ENCODE data around the gene HOMER3. TPM values are rescaled to one million over a fixed set of nuclear protein-coding genes. Genes with fewer than 3 reads are reported as not detected.

HOMER3 gene
- total and polyA plus RNA-seq, 2 of the 13 experiments (the other 11 are each of a cell fraction or from before 2014, with no cell fraction given): 21.3 to 27.3 TPM

DNA sequence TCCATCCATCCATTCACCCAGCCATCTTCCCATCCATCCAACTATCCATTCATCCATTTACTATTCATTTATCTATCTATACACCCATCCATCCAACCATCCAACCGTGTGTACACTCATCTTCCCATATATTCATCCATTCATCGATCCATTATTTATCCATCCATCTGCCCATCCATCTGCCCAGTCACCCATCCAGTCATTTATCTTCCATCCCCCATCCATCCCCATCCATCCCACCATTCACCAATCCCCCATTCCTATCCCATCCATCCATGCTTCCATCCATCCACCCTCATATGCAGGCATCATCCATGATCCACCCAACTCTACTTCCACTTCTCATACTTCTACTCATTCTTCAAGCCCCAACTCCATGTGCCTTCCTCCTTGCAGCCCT, 14.0 kb upstream of the HOMER3 start:
- Histone ChIP-seq H3K4me1 (ENCODE audit: insufficient read depth, low read length) (peaks cover 42% of the 10 kb centered on the region), H3K36me3 (replicated peaks in 1 of 2; ENCODE audit: control insufficient read depth in 1 of 2, insufficient read depth in 2 of 2, low read length in 2 of 2) (no peaks in the 10 kb centered on the region), H2AFZ (ENCODE audit: low read length) (no peak overlapping the region), H3K27me3 (ENCODE audit: control insufficient read depth in 1 of 2, insufficient read depth in 2 of 2, low read length in 2 of 2) (no peaks in the 10 kb centered on the region; a peak in 1 of 5 replicates), H3K4me2 (ENCODE audit: low read depth, low read length) (no peak overlapping the region), H3K9ac (ENCODE audit: insufficient read depth, low read depth, low read length) (no peak overlapping the region), H4K20me1 (ENCODE audit: insufficient read depth, low read length) (no peaks in the 10 kb centered on the region), H3K9me3 (ENCODE audit: low read length) (no peaks in the 10 kb centered on the region), H3K79me2 (ENCODE audit: insufficient read depth, low read length) (no peaks in the 10 kb centered on the region), H3K27ac (ENCODE audit: extremely low read length, insufficient read depth, low read length) (no peak overlapping the region), H3K4me3 (replicated peaks in 1 of 3; ENCODE audit: insufficient read depth in 1 of 3, low read depth in 2 of 3, low read length in 3 of 3) (no peak overlapping the region)
- BruUV-seq (replicated peaks): no TSS peak
- ChIA-PET CTCF (ENCODE audit: low intra/inter-chr PET ratio, low total read pairs) (no interaction called here), POLR2A (no interaction called here)
- no peak for FAIRE-seq
- TF ChIP-seq ZNF230 (CRISPR knock-in tag; IDR thresholded peaks at IDR 0.05) (no peak), ZNF20 (CRISPR knock-in tag; IDR thresholded peaks at IDR 0.05) (no peak), ZSCAN9 (CRISPR knock-in tag; IDR thresholded peaks at IDR 0.05; ENCODE audit: borderline replicate concordance) (no peak), PCBP1 (IDR thresholded peaks at IDR 0.05; ENCODE audit: borderline replicate concordance, low read depth, low read length) (no peak), SAFB2 (CRISPR knock-in tag; IDR thresholded peaks at IDR 0.05; ENCODE audit: borderline replicate concordance, low read depth) (no peak), CEBPG (CRISPR knock-in tag; IDR thresholded peaks at IDR 0.05) (no peak), ZNF121 (CRISPR knock-in tag; IDR thresholded peaks at IDR 0.05) (no peak), ERF (CRISPR knock-in tag; IDR thresholded peaks at IDR 0.05) (no peak), TMF1 (CRISPR knock-in tag; IDR thresholded peaks at IDR 0.05; ENCODE audit: low read depth) (no peak)
- TF ChIP-seq, protein P1, sequence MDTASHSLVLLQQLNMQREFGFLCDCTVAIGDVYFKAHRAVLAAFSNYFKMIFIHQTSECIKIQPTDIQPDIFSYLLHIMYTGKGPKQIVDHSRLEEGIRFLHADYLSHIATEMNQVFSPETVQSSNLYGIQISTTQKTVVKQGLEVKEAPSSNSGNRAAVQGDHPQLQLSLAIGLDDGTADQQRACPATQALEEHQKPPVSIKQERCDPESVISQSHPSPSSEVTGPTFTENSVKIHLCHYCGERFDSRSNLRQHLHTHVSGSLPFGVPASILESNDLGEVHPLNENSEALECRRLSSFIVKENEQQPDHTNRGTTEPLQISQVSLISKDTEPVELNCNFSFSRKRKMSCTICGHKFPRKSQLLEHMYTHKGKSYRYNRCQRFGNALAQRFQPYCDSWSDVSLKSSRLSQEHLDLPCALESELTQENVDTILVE (CRISPR knock-in tag; IDR thresholded peaks at IDR 0.05): no peak
- ATAC-seq: no peak
- no peak for DNase-seq (ENCODE audit: low spot score)
- in situ Hi-C loops (cut with HindIII; ENCODE audit: extremely low pct_ligation_motif_present, low pct_unique_long_range_greater_than_20kb): no loop called here
- WGBS (ENCODE audit: low lambda C conversion rate): 42% methylated on average over 2 of the region's 2 CpGs
- intact Hi-C loops (cut with micrococcal nuclease; ENCODE audit: unreplicated experiment): no loop called here

GRCh38 chr19:18954094-18954493, 13.1 kb upstream of the HOMER3 start:
- FAIRE-seq: no peak
- no TSS peak for BruUV-seq (replicated peaks)
- WGBS (ENCODE audit: low lambda C conversion rate): 28% methylated on average over 3 of the region's 3 CpGs
- no peak overlapping the region for H2AFZ ChIP-seq (ENCODE audit: low read length)
- H3K9ac ChIP-seq (ENCODE audit: insufficient read depth, low read depth, low read length): no peak overlapping the region
- no peaks in the 10 kb centered on the region for H4K20me1 ChIP-seq (ENCODE audit: insufficient read depth, low read length)
- ATAC-seq: no peak
- in situ Hi-C loops (cut with HindIII; ENCODE audit: extremely low pct_ligation_motif_present, low pct_unique_long_range_greater_than_20kb): no loop called here
- H3K4me1 ChIP-seq (ENCODE audit: insufficient read depth, low read length): peaks cover 42% of the 10 kb centered on the region
- TF ChIP-seq SIN3A (IDR thresholded peaks at IDR 0.05; ENCODE audit: borderline replicate concordance, low read depth, low read length) (no peak), ZSCAN12 (CRISPR knock-in tag; IDR thresholded peaks at IDR 0.05) (no peak), FOXJ3 (CRISPR knock-in tag; IDR thresholded peaks at IDR 0.05; ENCODE audit: borderline replicate concordance) (no peak), U2AF2 (IDR thresholded peaks at IDR 0.05; ENCODE audit: low read depth, low read length) (no peak), ZNF772 (CRISPR knock-in tag; IDR thresholded peaks at IDR 0.05) (no peak)
- no peaks in the 10 kb centered on the region for H3K36me3 ChIP-seq (replicated peaks in 1 of 2; ENCODE audit: control insufficient read depth in 1 of 2, insufficient read depth in 2 of 2, low read length in 2 of 2)
- no peaks in the 10 kb centered on the region for H3K79me2 ChIP-seq (ENCODE audit: insufficient read depth, low read length)
- no peak overlapping the region for H3K4me3 ChIP-seq (replicated peaks in 1 of 3; ENCODE audit: insufficient read depth in 1 of 3, low read depth in 2 of 3, low read length in 3 of 3)
- intact Hi-C loops (cut with micrococcal nuclease; ENCODE audit: unreplicated experiment): no loop called here
- POLR2A ChIA-PET: no interaction called here
- CTCF ChIA-PET (ENCODE audit: low intra/inter-chr PET ratio, low total read pairs): no interaction called here
- no peak overlapping the region for H3K4me2 ChIP-seq (ENCODE audit: low read depth, low read length)
- no peak overlapping the region for H3K27ac ChIP-seq (ENCODE audit: extremely low read length, insufficient read depth, low read length)
- no peak for DNase-seq (ENCODE audit: low spot score)
- H3K9me3 ChIP-seq (ENCODE audit: low read length): no peaks in the 10 kb centered on the region
- H3K27me3 ChIP-seq (ENCODE audit: control insufficient read depth in 1 of 2, insufficient read depth in 2 of 2, low read length in 2 of 2): no peaks in the 10 kb centered on the region; a peak in 1 of 5 replicates
